Caco-2 (cell line): ENCODE data around the gene TNFRSF17. TPM values are rescaled to one million over a fixed set of nuclear protein-coding genes. Genes with fewer than 3 reads are reported as not detected.

ENCODE experiments used
- BruUV-seq: library from RNA; stranded (reverse); fragments of 400-500 nt; replicated peaks from 2 replicates; lab custom pipeline; 2021; lab: Mats Ljungman, UMichigan
- CTCF ChIA-PET: fragments of 300-600 bp; sonication (Branson Sonifier 250); formaldehyde crosslinking; loops from one replicate; lab custom pipeline; 2022; ENCODE audit warnings: antibody characterized with exemption; lab: Charles Lee
- POLR2A ChIA-PET: fragments of 300-600 bp; sonication (Branson Sonifier 250); formaldehyde crosslinking; loops from one replicate; lab custom pipeline; 2022; ENCODE audit warnings: antibody characterized with exemption; lab: Charles Lee
- DNase-seq, 2 experiments: peaks; one replicate each; pipeline versions ENCODE4 v3.0.0 to v3.0.0-alpha.2; 2020 to 2022
- H3K27me3 ChIP-seq: replicated peaks from 2 replicates; pipeline ENCODE4 v1.6.0; 2011; ENCODE audit warnings: low read length; ENCODE audit not compliant: control insufficient read depth, insufficient read depth
- H3K36me3 ChIP-seq: 2 replicates; pipeline ENCODE4 v1.5.1; 2011; ENCODE audit warnings: low read length; ENCODE audit not compliant: control insufficient read depth, insufficient read depth
- H3K4me1 ChIP-seq: fragments of 250-450 bp; sonication (Bioruptor Pico); 2 replicates; pipeline ENCODE4 v1.5.1; 2020; ENCODE audit warnings: mild to moderate bottlenecking
- H3K4me3 ChIP-seq: 2 replicates; pipeline ENCODE4 v1.5.1; 2011; ENCODE audit warnings: low read depth, mild to moderate bottlenecking, control low read depth, low read length
- H3K9me3 ChIP-seq: fragments of 250-450 bp; sonication (Bioruptor Pico); 2 replicates; pipeline ENCODE4 v1.5.1; 2020; ENCODE audit warnings: mild to moderate bottlenecking, moderate library complexity
- H3K27ac Mint-ChIP-seq: one replicate; pipeline ENCODE4 v1.8.0; 2022; ENCODE audit warnings: mixed read lengths; ENCODE audit not compliant: unreplicated experiment
- H3K27me3 Mint-ChIP-seq: one replicate; pipeline ENCODE4 v1.8.0; 2022; ENCODE audit warnings: mixed read lengths; ENCODE audit not compliant: insufficient read depth, unreplicated experiment
- H3K36me3 Mint-ChIP-seq: one replicate; pipeline ENCODE4 v1.8.0; 2022; ENCODE audit warnings: mild to moderate bottlenecking, mixed read lengths; ENCODE audit not compliant: insufficient read depth, unreplicated experiment
- H3K4me1 Mint-ChIP-seq: one replicate; pipeline ENCODE4 v1.8.0; 2022; ENCODE audit warnings: low read depth, mixed read lengths; ENCODE audit not compliant: unreplicated experiment
- H3K4me3 Mint-ChIP-seq: one replicate; pipeline ENCODE4 v1.8.0; 2022; ENCODE audit warnings: mild to moderate bottlenecking, moderate library complexity, mixed read lengths; ENCODE audit not compliant: unreplicated experiment
- H3K9me3 Mint-ChIP-seq: one replicate; pipeline ENCODE4 v1.8.0; 2022; ENCODE audit warnings: mixed read lengths; ENCODE audit not compliant: unreplicated experiment
- CTCF ChIP-seq, 2 experiments: fragments of 200-600 bp in 1 of 2; IDR thresholded peaks; 1 replicate in 1 of 2; 2 replicates in 1 of 2; pipeline versions ENCODE4 v1.5.1 to v1.8.0; 2011 to 2022; ENCODE audit warnings: antibody characterized with exemption in 1 of 2, control low read depth in 1 of 2, inconsistent platforms in 1 of 2, low read depth in 1 of 2, low read length in 1 of 2, mild to moderate bottlenecking in 1 of 2, moderate library complexity in 1 of 2; ENCODE audit not compliant: insufficient read depth in 1 of 2, severe bottlenecking in 1 of 2, unreplicated experiment in 1 of 2
- intact Hi-C: fragments of 100-400 bp; cut with micrococcal nuclease; formaldehyde crosslinking; loops from one replicate; pipeline ENCODE4 v1.10.0; 2022; ENCODE audit not compliant: unreplicated experiment
- total RNA-seq: library from RNA; stranded (reverse); gene quantifications from 2 replicates; pipeline ENCODE4 v1.2.3, GENCODE V29; 2022

The TNFRSF17 gene
- total RNA-seq, 1 experiment from 2014 or later, result not detected

GRCh38 chr16:11992586-11993524 lies 27.8 kb downstream of the TNFRSF17 start:
- H3K36me3 ChIP-seq, result no peaks in the 10 kb centered on the region
- Mint-ChIP-seq H3K36me3 (no peaks in the 10 kb centered on the region), H3K4me3 (no peak overlapping the region), H3K9me3 (no peaks in the 10 kb centered on the region), H3K4me1 (no peaks in the 10 kb centered on the region), H3K27me3 (no peaks in the 10 kb centered on the region), H3K27ac (no peak overlapping the region)
- no peaks in the 10 kb centered on the region for H3K4me1 ChIP-seq
- ChIA-PET CTCF (interaction anchor here (0.6 kb wide), 1 partner anchor 20 kb away, joined by 4 read pairs; no protein-coding TSS in a partner anchor), POLR2A (no interaction called here)
- no TSS peak for BruUV-seq
- no peaks in the 10 kb centered on the region for H3K27me3 ChIP-seq
- no peaks in the 10 kb centered on the region for H3K9me3 ChIP-seq
- DNase-seq, result no peak
- H3K4me3 ChIP-seq, result no peak overlapping the region
- intact Hi-C loops, result no loop called here
- TF ChIP-seq CTCF (IDR thresholded peaks at IDR 0.05; ENCODE audit: insufficient read depth in 1 of 2, low read depth in 1 of 2, low read length in 1 of 2, severe bottlenecking in 1 of 2, unreplicated experiment in 1 of 2), result no peak

DNA sequence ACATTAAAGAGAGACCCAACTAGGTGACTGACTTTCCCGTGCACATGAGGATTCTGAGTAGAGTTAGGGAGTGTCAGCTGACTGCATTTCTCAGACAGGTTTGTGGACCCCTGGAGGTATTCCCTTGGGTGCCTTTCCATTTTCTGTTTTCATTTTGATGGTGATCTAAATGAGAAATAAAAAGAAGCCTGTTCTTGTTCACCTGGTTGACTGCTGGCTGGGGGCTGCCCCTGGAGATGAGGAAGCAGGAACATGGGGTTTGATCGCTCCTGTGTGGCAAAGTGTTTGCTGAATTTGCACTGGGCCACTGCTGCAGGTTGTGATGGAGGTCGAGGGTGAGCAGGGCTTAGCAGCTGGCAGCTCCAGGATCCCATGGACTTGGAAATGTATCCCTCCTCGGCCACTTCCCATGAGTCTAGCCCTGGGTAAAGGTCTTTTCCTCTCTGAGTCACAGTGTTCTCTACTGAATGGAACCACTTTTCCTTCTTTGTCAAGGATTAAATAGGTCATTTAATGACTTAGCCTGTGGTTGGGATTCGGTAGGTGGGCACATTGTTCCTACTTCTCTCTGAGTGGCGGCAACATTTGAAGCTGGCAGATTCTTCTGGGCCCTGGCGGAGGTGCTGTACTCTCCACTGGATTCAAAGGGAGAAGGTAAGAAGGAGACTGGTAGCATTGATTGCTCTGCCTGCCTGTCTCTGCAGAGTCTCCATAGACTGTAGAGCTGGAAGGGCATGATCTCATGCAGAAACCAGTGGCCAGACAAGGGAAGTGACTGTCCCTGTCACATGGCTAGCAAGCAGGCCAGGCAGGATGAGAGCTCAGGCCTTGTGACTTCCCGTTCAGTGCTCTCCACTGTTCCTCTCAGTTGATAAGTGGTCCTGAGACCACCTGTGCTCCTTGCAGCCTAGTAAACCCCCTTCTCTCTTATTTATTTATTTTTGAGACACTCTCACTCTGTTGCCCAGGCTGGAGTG lies 29.4 kb downstream of the TNFRSF17 start:
- TF ChIP-seq CTCF (IDR thresholded peaks at IDR 0.05; ENCODE audit: insufficient read depth in 1 of 2, low read depth in 1 of 2, low read length in 1 of 2, severe bottlenecking in 1 of 2, unreplicated experiment in 1 of 2), result no peak
- H3K36me3 Mint-ChIP-seq, result no peaks in the 10 kb centered on the region
- no peaks in the 10 kb centered on the region for H3K27me3 ChIP-seq
- no peak overlapping the region for H3K27ac Mint-ChIP-seq
- BruUV-seq, result no TSS peak
- no peak overlapping the region for H3K4me3 ChIP-seq
- H3K36me3 ChIP-seq, result no peaks in the 10 kb centered on the region
- H3K4me3 Mint-ChIP-seq, result no peak overlapping the region
- H3K4me1 Mint-ChIP-seq, result no peaks in the 10 kb centered on the region
- intact Hi-C loops, result no loop called here
- POLR2A ChIA-PET, result no interaction called here
- no peaks in the 10 kb centered on the region for H3K9me3 ChIP-seq
- no peaks in the 10 kb centered on the region for H3K4me1 ChIP-seq
- no peaks in the 10 kb centered on the region for H3K9me3 Mint-ChIP-seq
- CTCF ChIA-PET, result no interaction called here
- H3K27me3 Mint-ChIP-seq, result no peaks in the 10 kb centered on the region
- DNase-seq, result no peak
